HL-60/S4 treated with retinoic acid at 250 ng/mL for 4 days and 3 days (cell line): ENCODE data around the gene MYOC.
"Not testable (repeated sequence)": the region's sequence is repeated elsewhere in the genome, so short reads cannot be mapped to it uniquely, and the experiment has no call there.

ENCODE experiments used
- in situ Hi-C: fragments of 300-500 bp; cut with MboI; formaldehyde crosslinking; loops from 2 replicates; pipeline ENCODE4 v1.7.0; 2022; ENCODE audit warnings: low sequenced_read_pairs

Gene MYOC

GRCh38 chr1:171653796-171654195 lies 1.3 kb upstream of the MYOC start:
- in situ Hi-C loops: no loop called here

GRCh38 chr1:171646249-171646560 lies 6.3 kb downstream of the MYOC start:
- in situ Hi-C loops: loop anchor here (25.0 kb wide), 1 partner anchor 341 kb away; no protein-coding TSS in a partner anchor

- in situ Hi-C loops: loop anchor here (25.0 kb wide), 1 partner anchor 342 kb away; no protein-coding TSS in a partner anchor
Measured at GRCh38 chr1:171645553-171646248, 6.8 kb downstream of the MYOC start.

GRCh38 chr1:171644805-171645483 lies 7.5 kb downstream of the MYOC start:
- in situ Hi-C loops: loop anchor here (25.0 kb wide), 1 partner anchor 342 kb away; no protein-coding TSS in a partner anchor

- in situ Hi-C loops: loop anchor here (25.0 kb wide), 1 partner anchor 344 kb away; no protein-coding TSS in a partner anchor
Measured at GRCh38 chr1:171643156-171643555, 9.3 kb downstream of the MYOC start.

- in situ Hi-C loops: loop anchor here (25.0 kb wide), 1 partner anchor 345 kb away; no protein-coding TSS in a partner anchor
Measured at GRCh38 chr1:171642197-171642596, 10.3 kb downstream of the MYOC start.

- in situ Hi-C loops: loop anchor here (25.0 kb wide), 1 partner anchor 346 kb away; no protein-coding TSS in a partner anchor
Measured at GRCh38 chr1:171641076-171641864, 11.2 kb downstream of the MYOC start.

GRCh38 chr1:171640225-171640624 lies 12.3 kb downstream of the MYOC start:
- in situ Hi-C loops: loop anchor here (25.0 kb wide), 1 partner anchor 347 kb away; no protein-coding TSS in a partner anchor

- in situ Hi-C loops: loop anchor here (25.0 kb wide), 1 partner anchor 349 kb away; no protein-coding TSS in a partner anchor
Measured at GRCh38 chr1:171637928-171638576, 14.4 kb downstream of the MYOC start.

- in situ Hi-C loops: loop anchor here (25.0 kb wide), 1 partner anchor 351 kb away; no protein-coding TSS in a partner anchor
Measured at GRCh38 chr1:171636141-171636540, 16.3 kb downstream of the MYOC start.

GRCh38 chr1:171635661-171636060 lies 16.8 kb downstream of the MYOC start:
- in situ Hi-C loops: loop anchor here (25.0 kb wide), 1 partner anchor 352 kb away; no protein-coding TSS in a partner anchor

GRCh38 chr1:171628225-171628624 lies 24.3 kb downstream of the MYOC start:
- in situ Hi-C loops: loop anchor here (25.0 kb wide), 1 partner anchor 359 kb away; no protein-coding TSS in a partner anchor

- in situ Hi-C loops: loop anchor here (25.0 kb wide), 1 partner anchor 360 kb away; no protein-coding TSS in a partner anchor
Measured at GRCh38 chr1:171627020-171627419, 25.5 kb downstream of the MYOC start.

GRCh38 chr1:171625225-171625624 lies 27.3 kb downstream of the MYOC start:
- in situ Hi-C loops: loop anchor here (25.0 kb wide), 1 partner anchor 362 kb away; no protein-coding TSS in a partner anchor

- in situ Hi-C loops: no loop called here
Measured at GRCh38 chr1:171623651-171624331, 28.7 kb downstream of the MYOC start.

GRCh38 chr1:171622152-171622462 lies 30.4 kb downstream of the MYOC start, which contains the start of gene MYOCOS:
MYOCOS (plus strand) TSS chr1:171622243; CDS start chr1:171623884, 1,641 bp downstream.
- in situ Hi-C loops: no loop called here

- in situ Hi-C loops: no loop called here
Measured at GRCh38 chr1:171616586-171616985, 35.9 kb downstream of the MYOC start.

- in situ Hi-C loops: not testable (repeated sequence)
Measured at GRCh38 chr1:171615122-171615906, 37.2 kb downstream of the MYOC start.

GRCh38 chr1:171613282-171613681 lies 39.2 kb downstream of the MYOC start:
- in situ Hi-C loops: no loop called here
